HG03280 (cell line): Measurements from ENCODE around the gene CCR5.
"Not testable (repeated sequence)": the region's sequence is repeated elsewhere in the genome, so short reads cannot be mapped to it uniquely, and the experiment has no call there.

Experiments
- ATAC-seq: cut with Tn5 transposase; IDR thresholded peaks from one replicate; pipeline ENCODE4 v1.9.1; 2021; ENCODE audit warnings: mild to moderate bottlenecking, moderate library complexity; ENCODE audit not compliant: unreplicated experiment

CCR5 gene

DNA sequence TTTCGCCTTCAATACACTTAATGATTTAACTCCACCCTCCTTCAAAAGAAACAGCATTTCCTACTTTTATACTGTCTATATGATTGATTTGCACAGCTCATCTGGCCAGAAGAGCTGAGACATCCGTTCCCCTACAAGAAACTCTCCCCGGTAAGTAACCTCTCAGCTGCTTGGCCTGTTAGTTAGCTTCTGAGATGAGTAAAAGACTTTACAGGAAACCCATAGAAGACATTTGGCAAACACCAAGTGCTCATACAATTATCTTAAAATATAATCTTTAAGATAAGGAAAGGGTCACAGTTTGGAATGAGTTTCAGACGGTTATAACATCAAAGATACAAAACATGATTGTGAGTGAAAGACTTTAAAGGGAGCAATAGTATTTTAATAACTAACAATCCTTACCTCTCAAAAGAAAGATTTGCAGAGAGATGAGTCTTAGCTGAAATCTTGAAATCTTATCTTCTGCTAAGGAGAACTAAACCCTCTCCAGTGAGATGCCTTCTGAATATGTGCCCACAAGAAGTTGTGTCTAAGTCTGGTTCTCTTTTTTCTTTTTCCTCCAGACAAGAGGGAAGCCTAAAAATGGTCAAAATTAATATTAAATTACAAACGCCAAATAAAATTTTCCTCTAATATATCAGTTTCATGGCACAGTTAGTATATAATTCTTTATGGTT, at the start of gene CCR5:
Gene CCR5, plus strand, starts transcription at position 108 of the 680 bp plus-strand sequence. CDS start 1,957 bp downstream, outside the sequence.
- no peak for ATAC-seq

DNA sequence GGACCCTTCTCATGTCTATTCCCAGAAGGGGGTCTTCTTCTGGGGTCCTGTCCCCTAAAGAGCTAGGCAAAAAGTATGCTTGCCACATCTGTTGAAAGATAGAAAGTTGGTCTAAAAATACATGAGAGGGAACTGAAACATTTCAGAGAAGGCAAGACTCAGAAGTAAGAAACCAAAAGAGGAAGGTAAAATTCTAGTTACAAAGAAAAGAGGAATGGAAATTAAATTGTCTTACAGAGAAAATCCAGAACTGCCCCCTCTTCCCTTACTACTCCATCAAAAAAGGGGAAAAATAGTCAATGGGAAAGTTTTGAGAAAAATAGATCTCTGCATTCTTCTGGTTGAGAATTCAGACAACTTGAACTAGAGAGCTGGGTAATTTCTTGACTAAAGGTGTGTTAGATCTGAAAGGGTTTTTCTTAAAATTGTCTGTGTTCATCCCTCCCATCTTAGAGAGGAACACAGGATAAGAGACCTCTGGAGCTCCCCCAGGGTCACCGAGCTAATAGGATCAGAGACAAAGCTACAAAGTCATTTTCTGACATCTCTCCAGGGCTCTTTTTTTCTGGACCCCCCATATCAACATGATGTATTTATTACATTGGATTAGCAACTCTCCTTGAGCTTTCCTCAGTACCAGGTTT, 49.2 kb upstream of the CCR5 start:
- no peak for ATAC-seq

DNA sequence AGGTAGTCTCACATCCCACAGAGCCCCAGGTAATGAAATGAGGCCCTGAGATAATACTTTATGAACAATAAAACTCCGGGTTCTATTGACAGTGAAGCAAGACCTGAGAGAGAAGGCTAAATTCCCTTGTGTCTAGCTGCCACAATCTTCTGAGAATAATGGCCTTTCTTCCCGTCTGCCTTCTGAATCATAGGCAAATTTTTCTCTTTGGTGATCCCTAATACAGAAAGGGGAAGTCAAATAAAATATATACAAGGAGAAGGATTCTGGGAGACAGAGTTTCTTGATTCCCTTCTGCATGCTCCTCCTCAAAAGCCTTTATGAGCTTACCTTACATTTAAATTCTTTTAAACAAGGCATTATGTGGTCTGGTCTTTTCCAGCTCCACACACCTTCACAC, 46.7 kb upstream of the CCR5 start:
- no peak for ATAC-seq

DNA sequence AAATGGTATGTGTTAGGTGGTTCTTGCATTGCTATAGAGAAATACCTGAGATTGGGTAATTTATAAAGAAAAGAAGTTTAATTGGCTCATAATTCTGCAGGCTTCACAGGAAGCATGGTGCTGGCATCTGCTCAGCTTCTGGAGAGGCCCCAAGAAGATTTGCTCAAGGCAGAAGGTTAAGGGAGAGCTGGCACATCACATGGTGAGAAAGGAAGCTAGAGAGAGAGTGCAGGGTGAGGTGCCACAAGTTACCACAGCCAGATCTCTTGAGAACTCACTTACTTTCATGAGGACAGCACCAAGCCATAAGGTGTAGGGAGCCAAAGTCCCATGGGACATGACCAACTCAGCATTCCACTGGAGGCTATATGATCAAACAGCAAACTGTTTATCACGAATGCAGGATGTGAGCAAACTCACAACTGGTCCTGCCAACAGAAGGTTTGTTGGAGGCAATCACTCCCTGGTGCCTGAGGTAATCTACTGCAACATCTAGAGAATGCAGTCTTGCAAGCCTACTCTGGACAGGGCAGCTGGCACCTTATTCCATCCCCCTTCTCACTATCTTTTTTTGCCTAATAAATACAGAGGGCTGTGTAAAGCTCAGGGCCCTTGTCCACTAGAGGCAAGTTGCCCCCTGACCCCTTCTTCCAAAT, 45.0 kb upstream of the CCR5 start:
- ATAC-seq = no peak

GRCh38 chr3:46330676-46331075, 40.1 kb upstream of the CCR5 start:
- not testable (repeated sequence) for ATAC-seq

- no peak for ATAC-seq
These were observed 35.8 kb upstream of the CCR5 start for GRCh38 chr3:46334741-46335478.

GRCh38 chr3:46335541-46335940, 35.2 kb upstream of the CCR5 start:
- no peak for ATAC-seq

- ATAC-seq = no peak
These were observed 32.8 kb upstream of the CCR5 start for GRCh38 chr3:46337911-46338310.

- ATAC-seq = no peak
These were observed 31.9 kb upstream of the CCR5 start for GRCh38 chr3:46338840-46339239.

GRCh38 chr3:46344476-46344875, 26.3 kb upstream of the CCR5 start:
- no peak for ATAC-seq

DNA sequence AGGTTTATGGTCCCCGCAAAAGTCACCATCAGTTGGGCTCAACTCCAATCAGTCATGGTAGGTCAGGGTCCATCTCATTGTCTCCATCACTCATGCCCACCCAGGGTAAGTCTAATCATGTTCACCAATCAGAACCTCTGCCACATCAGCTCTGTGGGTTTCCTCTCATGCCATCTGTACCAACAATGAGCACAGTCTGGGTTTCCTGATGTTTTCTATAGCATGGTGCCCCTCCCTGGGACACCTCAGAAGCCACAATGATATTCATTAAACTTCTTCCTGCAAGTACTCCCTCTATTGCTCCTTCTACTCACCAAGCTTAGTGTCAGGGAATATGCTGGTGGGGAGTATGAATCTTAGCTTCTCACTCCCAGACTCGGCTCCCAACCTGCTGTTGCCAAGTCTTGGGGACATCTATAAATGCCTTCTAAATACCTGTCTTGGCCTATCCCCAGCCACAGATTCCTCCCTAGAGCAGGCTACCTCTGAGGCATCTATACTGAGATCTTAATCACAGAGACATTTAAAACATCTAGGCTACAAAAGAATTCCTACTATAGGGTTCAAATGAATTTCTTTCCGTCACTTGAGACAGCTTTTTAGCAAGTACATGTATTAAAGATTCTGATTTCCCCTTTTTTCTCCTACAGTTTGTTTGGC, 21.8 kb upstream of the CCR5 start:
- ATAC-seq = no peak

DNA sequence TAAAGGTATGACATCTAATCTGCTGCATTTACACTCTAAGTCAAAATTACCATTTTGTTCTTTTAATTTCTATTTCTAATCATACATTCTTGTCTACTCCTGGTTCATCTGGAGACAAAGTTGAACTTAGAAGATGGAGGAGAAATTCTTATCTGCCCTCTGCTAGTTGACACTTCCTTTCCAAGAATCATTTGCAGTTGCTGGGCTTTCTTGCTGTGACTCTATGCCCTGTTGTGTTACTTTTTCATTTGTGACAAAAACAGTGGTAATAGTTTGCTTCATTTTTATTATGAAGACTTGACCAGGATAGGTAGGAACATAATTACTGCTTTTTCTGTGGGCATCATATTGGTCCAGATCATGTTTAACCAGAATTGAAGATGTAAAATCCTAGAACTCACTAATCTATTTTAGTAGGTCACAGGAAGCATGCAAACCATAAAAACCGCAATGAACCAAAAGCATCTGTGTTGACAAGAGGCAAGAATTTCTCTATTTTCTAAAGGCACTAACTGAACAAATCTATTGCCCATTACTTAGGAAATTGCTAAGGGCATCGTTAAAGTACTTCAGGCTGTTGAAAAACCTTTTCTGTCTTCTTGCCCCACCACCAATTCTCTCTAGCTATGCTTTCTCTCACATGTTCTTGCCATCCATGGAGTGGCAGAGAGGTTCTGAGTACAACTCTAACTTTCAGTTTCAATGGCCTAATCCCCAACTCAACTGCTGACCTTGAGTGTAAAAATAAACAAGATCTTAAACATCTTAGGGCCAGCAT, 21.1 kb upstream of the CCR5 start:
- ATAC-seq = no peak

DNA sequence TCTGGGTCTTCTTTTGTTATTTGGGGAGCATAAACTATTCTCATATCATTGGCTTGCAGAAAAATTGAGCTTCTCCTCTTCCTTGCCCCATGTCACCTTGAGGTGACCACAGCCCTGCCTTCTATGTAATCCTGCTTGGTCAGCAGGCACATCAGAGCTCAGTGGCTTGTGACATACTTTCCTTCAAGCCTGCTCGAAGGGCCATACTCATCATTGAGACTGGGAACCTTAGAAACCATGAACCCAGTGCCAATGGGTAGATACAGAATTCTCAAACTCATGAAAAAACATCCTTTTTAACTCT, 20.5 kb upstream of the CCR5 start:
- ATAC-seq = no peak

- ATAC-seq = no peak
These were observed 19.1 kb upstream of the CCR5 start for GRCh38 chr3:46351646-46352045.

DNA sequence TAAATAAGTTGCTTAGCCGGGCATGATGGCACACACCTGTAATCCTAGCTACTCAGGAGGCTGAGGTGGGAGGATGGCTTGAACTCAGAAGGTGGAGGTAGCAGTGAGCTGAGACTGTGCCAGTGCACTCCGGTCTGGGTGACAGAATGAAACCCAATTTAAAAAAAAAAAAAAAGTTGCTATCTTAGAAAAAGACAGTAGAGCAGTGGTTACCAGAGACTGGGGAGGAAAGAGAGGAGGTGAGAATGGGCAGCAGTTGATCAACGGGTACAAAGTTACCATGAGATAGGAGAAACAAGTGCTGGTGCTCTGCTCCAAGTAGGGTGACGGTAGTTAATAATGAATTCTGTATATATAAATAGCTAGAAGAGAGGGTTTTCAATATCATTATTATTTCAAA, 17.7 kb upstream of the CCR5 start:
- no peak for ATAC-seq

DNA sequence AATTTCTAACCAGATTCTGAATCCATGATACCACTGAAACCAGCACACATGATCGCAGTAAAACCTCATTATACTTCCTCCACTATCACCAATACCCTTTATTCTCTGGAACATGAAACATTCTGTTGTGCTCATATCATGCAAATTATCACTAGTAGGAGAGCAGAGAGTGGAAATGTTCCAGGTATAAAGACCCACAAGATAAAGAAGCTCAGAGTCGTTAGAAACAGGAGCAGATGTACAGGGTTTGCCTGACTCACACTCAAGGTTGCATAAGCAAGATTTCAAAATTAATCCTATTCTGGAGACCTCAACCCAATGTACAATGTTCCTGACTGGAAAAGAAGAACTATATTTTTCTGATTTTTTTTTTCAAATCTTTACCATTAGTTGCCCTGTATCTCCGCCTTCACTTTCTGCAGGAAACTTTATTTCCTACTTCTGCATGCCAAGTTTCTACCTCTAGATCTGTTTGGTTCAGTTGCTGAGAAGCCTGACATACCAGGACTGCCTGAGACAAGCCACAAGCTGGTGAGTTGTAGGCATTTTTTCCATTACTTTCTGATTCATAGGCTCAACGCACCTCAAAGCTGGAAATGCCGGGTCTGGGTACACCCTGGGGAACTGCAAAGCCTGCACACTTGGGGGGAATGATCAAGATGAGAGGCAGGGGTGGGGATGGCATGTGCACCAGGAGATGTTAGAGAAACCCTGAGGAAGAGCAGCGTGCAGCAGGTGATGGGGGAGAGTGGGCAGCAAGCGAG, 16.9 kb upstream of the CCR5 start, which contains the start of gene CCR2:
Gene CCR2, plus strand, starts transcription at position 465 of the 764 bp plus-strand sequence. CDS start 3,417 bp downstream, outside the sequence.
- no peak for ATAC-seq

- ATAC-seq = no peak
These were observed 16.3 kb upstream of the CCR5 start for GRCh38 chr3:46354478-46354877.

DNA sequence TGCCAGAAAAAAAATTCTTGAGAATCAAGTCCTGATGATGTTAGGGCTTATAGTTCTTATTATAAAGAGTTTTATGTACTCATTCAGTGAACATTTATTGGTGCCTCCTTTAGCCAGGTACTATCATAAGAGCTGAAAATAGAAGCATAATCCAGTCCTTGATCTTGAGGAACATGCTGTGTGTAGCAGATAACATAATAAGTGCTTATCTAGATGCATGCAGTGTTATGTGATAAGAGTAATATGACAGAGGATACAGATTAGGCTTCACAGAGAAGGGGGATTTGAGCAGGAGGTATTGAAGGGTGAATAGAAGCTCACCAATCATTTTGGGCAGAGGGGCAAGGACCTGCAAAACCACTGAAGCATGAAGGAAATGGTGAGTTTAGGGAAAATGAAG, 15.8 kb upstream of the CCR5 start:
- no peak for ATAC-seq

DNA sequence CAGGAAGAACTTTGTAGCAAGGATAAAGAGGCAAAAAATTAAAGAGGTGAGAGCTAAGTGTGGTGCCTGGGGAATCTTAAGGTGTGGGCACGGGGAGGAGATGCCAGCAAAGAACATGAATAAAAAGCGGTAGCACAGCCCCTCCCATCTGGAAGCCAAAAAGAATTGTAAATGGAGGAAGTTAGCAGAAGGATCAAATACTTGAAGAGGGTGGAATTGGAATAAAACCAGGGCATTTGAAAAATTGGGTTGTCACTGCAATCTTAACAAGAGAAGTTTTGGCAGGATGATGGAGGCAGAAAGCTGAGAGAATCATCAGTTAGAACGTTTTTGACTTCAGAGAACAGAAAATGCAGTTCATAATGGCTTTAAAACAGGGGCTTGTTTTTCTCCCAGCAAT, 14.5 kb upstream of the CCR5 start:
- ATAC-seq = no peak

DNA sequence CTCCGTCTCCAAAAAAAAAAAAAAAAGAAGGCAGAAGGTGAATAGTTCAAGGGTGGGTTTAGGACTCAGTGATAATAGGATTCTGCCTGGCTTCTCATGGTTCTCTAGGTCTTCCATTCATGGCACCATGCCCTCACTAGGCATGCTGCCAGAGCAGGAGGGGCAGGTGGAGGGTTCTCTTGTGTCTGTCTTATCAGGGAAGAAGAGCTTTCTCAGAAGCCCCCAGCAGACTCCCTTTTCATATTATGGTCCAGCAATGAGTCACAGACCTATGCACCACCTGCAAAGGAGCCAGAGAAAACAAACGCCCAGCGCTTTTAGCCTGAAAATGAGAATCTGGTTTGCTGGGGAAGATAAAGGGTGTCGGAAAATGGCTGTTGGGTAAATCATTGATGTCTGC, 13.8 kb upstream of the CCR5 start:
- ATAC-seq = no peak
